AG04450 (cell line): ENCODE measurements around the gene CHPF. TPM values are rescaled to one million over a fixed set of nuclear protein-coding genes. Genes with fewer than 3 reads are reported as not detected.

ENCODE experiments used
- CTCF ChIA-PET: fragments of 300-600, 350-600 bp; formaldehyde crosslinking; extraction: SDS; loops from one replicate; lab custom pipeline; 2022; ENCODE audit warnings: antibody characterized with exemption, inconsistent platforms; lab: Charles Lee
- POLR2A ChIA-PET: fragments of 350-600 bp; formaldehyde crosslinking; extraction: SDS; loops from one replicate; lab custom pipeline; 2021; ENCODE audit warnings: antibody characterized with exemption, inconsistent platforms; lab: Yijun Ruan, JAX
- DNase-seq: peaks from one replicate; pipeline ENCODE4 v3.0.0-alpha.2; 2011; ENCODE audit warnings: low read depth, low spot score
- H3K27ac ChIP-seq: one replicate; pipeline ENCODE4 v1.5.1; 2012; ENCODE audit warnings: low read depth, low read length, control low read depth
- H3K27me3 ChIP-seq: one replicate; pipeline ENCODE4 v1.6.0; 2012; ENCODE audit warnings: low read length; ENCODE audit not compliant: control insufficient read depth, insufficient read depth
- H3K4me3 ChIP-seq: 2 replicates; pipeline ENCODE4 v1.5.1; 2011; ENCODE audit warnings: mild to moderate bottlenecking, low read depth, low read length, control low read depth
- H3K9me3 ChIP-seq: 2 replicates; pipeline ENCODE4 v1.5.1; 2012; ENCODE audit warnings: low read length; ENCODE audit not compliant: control insufficient read depth, insufficient read depth
- CTCF ChIP-seq: IDR thresholded peaks from 2 replicates; pipeline ENCODE4 v1.5.1; 2011; ENCODE audit warnings: low read depth, low read length, control low read depth, inconsistent platforms
- polyA plus RNA-seq: library from polyadenylated mRNA; depleted of rRNA; stranded (reverse); fragments of >200 nt; gene quantifications from 2 replicates; pipeline ENCODE4 v1.2.3, GENCODE V29; 2011

The CHPF gene
- polyA plus RNA-seq, 1 experiment = 24.4 TPM

- Histone ChIP-seq H3K27me3 (peaks cover 76% of the 10 kb centered on the region), H3K27ac (no peak overlapping the region), H3K9me3 (peaks cover 8% of the 10 kb centered on the region), H3K4me3 (no peak overlapping the region)
- ChIA-PET CTCF (interaction anchor here (1.0 to 1.6 kb wide), 3 partner anchors 16 to 111 kb away, joined by 4 to 8 read pairs (median 5); no protein-coding TSS in a partner anchor), POLR2A (no interaction called here)
- DNase-seq = no peak
- TF ChIP-seq CTCF = no peak
These were observed 29.8 kb downstream of the CHPF start for GRCh38 chr2:219513787-219514186.

- CTCF ChIA-PET = interaction anchor here (0.9 to 4.1 kb wide), 4 partner anchors 17 to 111 kb away, joined by 3 to 33 read pairs (median 4); a partner anchor contains a TSS
- Histone ChIP-seq H3K27ac (no peak overlapping the region), H3K27me3 (peaks cover 69% of the 10 kb centered on the region), H3K9me3 (peaks cover 8% of the 10 kb centered on the region), H3K4me3 (no peak overlapping the region)
- no peak for TF ChIP-seq CTCF
- no peak for DNase-seq
- POLR2A ChIA-PET = no interaction called here
These were observed 30.9 kb downstream of the CHPF start for GRCh38 chr2:219512524-219513216.

- DNase-seq = no peak
- no peak for TF ChIP-seq CTCF
- POLR2A ChIA-PET = interaction anchor here (0.6 to 1.1 kb wide), 5 partner anchors 9 to 115 kb away, joined by 3 to 8 read pairs (median 5); partner anchors contain the start of gene GMPPA
- CTCF ChIA-PET = interaction anchor here (0.8 to 4.1 kb wide), 8 partner anchors 9 to 110 kb away, joined by 3 to 33 read pairs (median 6); partner anchors contain the start of gene GMPPA
- no peak overlapping the region for H3K27ac ChIP-seq
- no peak overlapping the region for H3K4me3 ChIP-seq
- H3K27me3 ChIP-seq = peaks cover 63% of the 10 kb centered on the region
- peaks cover 8% of the 10 kb centered on the region for H3K9me3 ChIP-seq
These were observed 31.9 kb downstream of the CHPF start for GRCh38 chr2:219511547-219512325.

GRCh38 chr2:219510512-219511135 is 33.0 kb downstream of the CHPF start:
- DNase-seq = no peak
- POLR2A ChIA-PET = interaction anchor here (0.6 to 2.0 kb wide), 5 partner anchors 10 to 13 kb away, joined by 3 to 18 read pairs (median 3); partner anchors contain the start of gene GMPPA
- H3K4me3 ChIP-seq = peak overlapping the region; percentile 37; the same call in 1 of the 2 replicates
- peaks cover 8% of the 10 kb centered on the region for H3K9me3 ChIP-seq
- no peak for TF ChIP-seq CTCF
- CTCF ChIA-PET = interaction anchor here (0.6 to 4.5 kb wide), 23 partner anchors 10 to 215 kb away, joined by 3 to 97 read pairs (median 7); partner anchors contain the start of gene GMPPA
- H3K27ac ChIP-seq = no peak overlapping the region
- H3K27me3 ChIP-seq = peaks cover 53% of the 10 kb centered on the region
